PC-9 (cell line): Measurements from ENCODE around the gene SEMA6B. TPM values are rescaled to one million over a fixed set of nuclear protein-coding genes. Genes with fewer than 3 reads are reported as not detected.

Source experiments
- BruUV-seq: library from RNA; stranded (reverse); fragments of 400-500 nt; replicated peaks from 2 replicates; lab custom pipeline; 2021; lab: Mats Ljungman, UMichigan
- CTCF ChIA-PET: fragments of 300-600 bp; sonication (Branson Sonifier 250); formaldehyde crosslinking; loops from one replicate; lab custom pipeline; 2022; ENCODE audit warnings: antibody characterized with exemption; lab: Charles Lee
- POLR2A ChIA-PET: fragments of 300-600 bp; sonication (Branson Sonifier 250); formaldehyde crosslinking; loops from one replicate; lab custom pipeline; 2022; ENCODE audit warnings: antibody characterized with exemption; ENCODE audit not compliant: unreplicated experiment; lab: Charles Lee
- DNase-seq, 2 experiments: peaks; one replicate each; pipeline versions ENCODE4 v3.0.0 to v3.0.0-alpha.2; 2015 to 2022; ENCODE audit warnings: mixed read lengths in 1 of 2
- H2AFZ ChIP-seq: fragments of 200-600 bp; sonication (generic); 2 replicates; pipeline ENCODE4 v1.8.1; 2017; ENCODE audit warnings: antibody characterized with exemption
- H3F3A ChIP-seq: fragments of 200-600 bp; sonication (generic); 2 replicates; pipeline ENCODE4 v1.8.1; 2017; ENCODE audit warnings: antibody characterized with exemption, mild to moderate bottlenecking, low read depth; ENCODE audit not compliant: insufficient read depth
- H3K27ac ChIP-seq: fragments of 200-600 bp; sonication (generic); 2 replicates; pipeline ENCODE4 v1.6.1; 2016; ENCODE audit warnings: mixed run types
- H3K27me3 ChIP-seq: fragments of 200-600 bp; sonication (generic); 2 replicates; pipeline ENCODE4 v1.6.1; 2016; ENCODE audit warnings: low read depth, mixed run types; ENCODE audit not compliant: insufficient read depth
- H3K36me3 ChIP-seq: fragments of 200-600 bp; sonication (generic); 2 replicates; pipeline ENCODE4 v1.6.1; 2016; ENCODE audit warnings: low read depth, mixed run types
- H3K4me1 ChIP-seq: fragments of 200-600 bp; sonication (generic); replicated peaks from 2 replicates; pipeline ENCODE4 v1.6.1; 2016; ENCODE audit warnings: mixed run types; ENCODE audit not compliant: insufficient read depth
- H3K4me2 ChIP-seq: fragments of 200-600 bp; sonication (generic); 2 replicates; pipeline ENCODE4 v1.6.1; 2017; ENCODE audit warnings: mixed run types
- H3K4me3 ChIP-seq: fragments of 200-600 bp; sonication (generic); 2 replicates; pipeline ENCODE4 v1.6.1; 2016; ENCODE audit warnings: mixed run types
- H3K79me2 ChIP-seq: fragments of 200-600 bp; sonication (generic); 2 replicates; pipeline ENCODE4 v1.6.1; 2017; ENCODE audit warnings: low read depth, mixed run types
- H3K9me2 ChIP-seq: fragments of 200-600 bp; sonication (generic); 2 replicates; pipeline ENCODE4 v1.8.1; 2017; ENCODE audit warnings: mild to moderate bottlenecking; ENCODE audit not compliant: insufficient read depth
- H3K9me3 ChIP-seq: fragments of 200-600 bp; sonication (generic); 2 replicates; pipeline ENCODE4 v1.8.1; 2016; ENCODE audit warnings: low read depth; ENCODE audit not compliant: insufficient read depth
- H4K20me1 ChIP-seq: fragments of 200-600 bp; sonication (generic); 2 replicates; pipeline ENCODE4 v1.8.1; 2017; ENCODE audit not compliant: insufficient read depth
- EZH2 ChIP-seq: fragments of 200-600 bp; sonication (generic); IDR thresholded peaks from 2 replicates; pipeline ENCODE4 v1.8.0; 2017; ENCODE audit warnings: antibody characterized with exemption, low read depth
- intact Hi-C: fragments of 100-400 bp; cut with micrococcal nuclease; formaldehyde crosslinking; loops from one replicate; pipeline ENCODE4 v1.10.0; 2022; ENCODE audit not compliant: unreplicated experiment
- total RNA-seq: library from RNA; stranded (reverse); gene quantifications from 2 replicates; pipeline ENCODE4 v1.2.3, GENCODE V29; 2021
- TF ChIP-seq, protein P1 (sequence below): fragments of 200-600 bp; sonication (generic); conservative IDR thresholded peaks from 2 replicates; pipeline ENCODE4 v1.6.1; 2017; ENCODE audit warnings: mixed run types, antibody characterized with exemption, mild to moderate bottlenecking, moderate library complexity

The SEMA6B gene
- total RNA-seq, 1 experiment from 2014 or later: 3.3 TPM

DNA sequence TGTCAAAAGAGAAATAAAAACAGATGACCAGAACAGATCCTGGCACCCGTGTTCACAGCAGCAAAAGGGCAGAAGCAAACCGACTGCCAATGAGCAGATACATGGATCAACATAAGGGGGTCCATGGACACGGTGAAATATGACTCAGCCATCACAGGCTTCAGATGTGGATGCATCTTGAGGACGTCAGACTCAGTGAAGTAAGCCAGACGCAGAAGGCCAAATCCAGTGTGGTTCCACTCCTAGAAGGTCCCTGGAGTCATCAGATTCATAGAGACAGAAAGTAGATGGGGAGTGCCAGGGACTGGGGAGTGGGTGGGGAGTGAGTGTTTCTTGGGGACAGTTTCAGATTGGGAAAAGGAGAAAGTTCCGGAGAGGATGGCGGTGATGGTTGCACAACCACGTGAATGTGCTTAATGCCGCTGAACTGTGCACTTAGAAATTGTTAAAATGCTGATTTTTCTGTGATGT is 28.8 kb upstream of the SEMA6B start:
- H3K9me2 ChIP-seq: no peaks in the 10 kb centered on the region
- ChIA-PET CTCF (no interaction called here), POLR2A (no interaction called here)
- no peaks in the 10 kb centered on the region for H3F3A ChIP-seq
- TF ChIP-seq, protein P1, sequence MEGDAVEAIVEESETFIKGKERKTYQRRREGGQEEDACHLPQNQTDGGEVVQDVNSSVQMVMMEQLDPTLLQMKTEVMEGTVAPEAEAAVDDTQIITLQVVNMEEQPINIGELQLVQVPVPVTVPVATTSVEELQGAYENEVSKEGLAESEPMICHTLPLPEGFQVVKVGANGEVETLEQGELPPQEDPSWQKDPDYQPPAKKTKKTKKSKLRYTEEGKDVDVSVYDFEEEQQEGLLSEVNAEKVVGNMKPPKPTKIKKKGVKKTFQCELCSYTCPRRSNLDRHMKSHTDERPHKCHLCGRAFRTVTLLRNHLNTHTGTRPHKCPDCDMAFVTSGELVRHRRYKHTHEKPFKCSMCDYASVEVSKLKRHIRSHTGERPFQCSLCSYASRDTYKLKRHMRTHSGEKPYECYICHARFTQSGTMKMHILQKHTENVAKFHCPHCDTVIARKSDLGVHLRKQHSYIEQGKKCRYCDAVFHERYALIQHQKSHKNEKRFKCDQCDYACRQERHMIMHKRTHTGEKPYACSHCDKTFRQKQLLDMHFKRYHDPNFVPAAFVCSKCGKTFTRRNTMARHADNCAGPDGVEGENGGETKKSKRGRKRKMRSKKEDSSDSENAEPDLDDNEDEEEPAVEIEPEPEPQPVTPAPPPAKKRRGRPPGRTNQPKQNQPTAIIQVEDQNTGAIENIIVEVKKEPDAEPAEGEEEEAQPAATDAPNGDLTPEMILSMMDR: no peak
- TF ChIP-seq EZH2: no peak
- H3K79me2 ChIP-seq: no peaks in the 10 kb centered on the region
- BruUV-seq: no TSS peak
- H3K4me1 ChIP-seq: no peaks in the 10 kb centered on the region
- H4K20me1 ChIP-seq: no peaks in the 10 kb centered on the region
- no peak overlapping the region for H3K4me3 ChIP-seq
- H3K9me3 ChIP-seq: no peaks in the 10 kb centered on the region
- H2AFZ ChIP-seq: no peak overlapping the region
- DNase-seq: no peak
- peaks cover 12% of the 10 kb centered on the region for H3K27me3 ChIP-seq
- intact Hi-C loops: no loop called here
- no peak overlapping the region for H3K4me2 ChIP-seq
- H3K27ac ChIP-seq: no peak overlapping the region
- H3K36me3 ChIP-seq: no peaks in the 10 kb centered on the region

DNA sequence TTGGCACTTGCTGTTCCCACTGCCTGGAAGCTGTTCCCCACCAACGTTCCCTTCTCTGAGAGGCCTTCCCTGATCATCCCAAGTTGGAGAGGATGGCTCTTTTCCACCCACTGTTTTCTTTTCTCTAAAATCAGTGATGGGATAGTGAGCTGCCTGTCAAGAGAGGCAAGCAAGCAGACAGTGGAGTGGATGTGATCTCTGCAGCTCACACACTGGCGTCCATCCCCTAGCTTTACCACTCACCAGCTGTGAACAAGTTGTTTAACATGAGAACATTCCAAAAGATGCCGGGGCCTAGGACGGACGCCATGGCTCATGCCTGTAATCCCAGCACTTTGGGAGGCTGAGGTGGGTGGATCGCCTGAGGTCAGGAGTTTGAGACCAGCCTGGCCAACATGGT is 28.0 kb upstream of the SEMA6B start:
- intact Hi-C loops: no loop called here
- H3K4me2 ChIP-seq: no peak overlapping the region
- H3K4me1 ChIP-seq: no peaks in the 10 kb centered on the region
- no peak overlapping the region for H3K4me3 ChIP-seq
- POLR2A ChIA-PET: no interaction called here
- BruUV-seq: no TSS peak
- H3K9me2 ChIP-seq: no peaks in the 10 kb centered on the region
- H2AFZ ChIP-seq: no peak overlapping the region
- H3K27ac ChIP-seq: no peak overlapping the region
- peaks cover 6% of the 10 kb centered on the region; the same call in 1 of the 2 replicates for H3F3A ChIP-seq
- CTCF ChIA-PET: no interaction called here
- TF ChIP-seq, protein P1: no peak
- no peak for TF ChIP-seq EZH2
- DNase-seq: no peak
- peaks cover 12% of the 10 kb centered on the region for H3K27me3 ChIP-seq
- H4K20me1 ChIP-seq: no peaks in the 10 kb centered on the region
- no peaks in the 10 kb centered on the region for H3K9me3 ChIP-seq
- no peaks in the 10 kb centered on the region for H3K36me3 ChIP-seq
- H3K79me2 ChIP-seq: no peaks in the 10 kb centered on the region

DNA sequence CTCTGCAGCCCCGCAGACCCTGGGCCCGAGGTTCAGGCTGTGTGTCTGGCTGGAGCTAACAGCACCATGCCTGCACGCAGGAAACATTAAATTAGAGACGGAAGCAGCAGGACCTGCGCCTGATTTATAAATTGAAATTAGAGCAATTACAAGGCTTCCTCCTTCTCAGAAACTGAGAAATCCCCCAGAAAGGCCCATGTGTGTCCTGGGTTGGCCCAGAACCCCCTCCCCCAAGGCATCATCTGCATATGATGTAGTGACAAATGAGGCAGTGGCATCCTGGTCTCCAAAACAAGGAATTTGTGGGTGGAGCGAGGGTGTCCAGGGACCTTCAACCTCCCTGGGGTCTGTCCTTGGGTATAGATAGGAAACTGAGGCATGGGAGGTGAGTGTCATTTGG is 27.2 kb upstream of the SEMA6B start:
- ChIA-PET POLR2A (no interaction called here), CTCF (no interaction called here)
- H3K27me3 ChIP-seq: peaks cover 12% of the 10 kb centered on the region
- H4K20me1 ChIP-seq: no peaks in the 10 kb centered on the region
- H3K9me3 ChIP-seq: no peaks in the 10 kb centered on the region
- no TSS peak for BruUV-seq
- no peak for DNase-seq
- H2AFZ ChIP-seq: no peak overlapping the region
- intact Hi-C loops: no loop called here
- H3K79me2 ChIP-seq: no peaks in the 10 kb centered on the region
- H3F3A ChIP-seq: peaks cover 8% of the 10 kb centered on the region; the same call in 1 of the 2 replicates
- no peak overlapping the region for H3K27ac ChIP-seq
- no peak for TF ChIP-seq EZH2
- TF ChIP-seq, protein P1: no peak
- H3K9me2 ChIP-seq: no peaks in the 10 kb centered on the region
- no peaks in the 10 kb centered on the region for H3K36me3 ChIP-seq
- H3K4me3 ChIP-seq: no peak overlapping the region
- no peaks in the 10 kb centered on the region for H3K4me1 ChIP-seq
- no peak overlapping the region for H3K4me2 ChIP-seq
